Measurements from ENCODE around the gene VPS16. TPM values are rescaled to one million over a fixed set of nuclear protein-coding genes. Genes with fewer than 3 reads are reported as not detected.

Gene VPS16
- total RNA-seq, 1 experiment from 2014 or later, result 38.1 TPM

- no peaks in the 10 kb centered on the region for H3K27me3 ChIP-seq (ENCODE audit: insufficient read depth, low read length)
- intact Hi-C loops (cut with micrococcal nuclease), result no loop called here
- no peak overlapping the region for H3K4me3 ChIP-seq (replicated peaks in 1 of 2; ENCODE audit: low read depth in 1 of 2, low read length in 2 of 2)
- no peak overlapping the region for H3K4me2 ChIP-seq (ENCODE audit: low read length)
- ATAC-seq (peak; percentile 43; the same call in 1 of the 2 replicates), DNase-seq (ENCODE audit: low read depth, low spot score) (no peak)
- ChIA-PET CTCF (interaction anchor here (0.6 to 1.0 kb wide), 2 partner anchors 29 to 135 kb away, joined by 3 to 4 read pairs; no protein-coding TSS in a partner anchor), RAD21 (ENCODE audit: low non-redundant PET in 1 of 2, low total read pairs in 2 of 2, uncharacterized antibody in 2 of 2, unreplicated experiment in 2 of 2) (interaction anchor here in 1 of 2 experiments (0.6 kb wide), 1 partner anchor 135 kb away, joined by 3 read pairs; no protein-coding TSS in a partner anchor), POLR2A (no interaction called here)
- no peak overlapping the region for H3K9ac ChIP-seq (ENCODE audit: low read length)
- H3K9me2 ChIP-seq (ENCODE audit: insufficient read depth), result no peaks in the 10 kb centered on the region
- H3K27ac ChIP-seq (ENCODE audit: low read depth, low read length), result no peak overlapping the region
- H2AFZ ChIP-seq (ENCODE audit: low read depth, low read length, poor library complexity, severe bottlenecking), result no peak overlapping the region
- peaks cover 5 to 15% of the 10 kb centered on the region in 2 experiments for H3K4me1 ChIP-seq (ENCODE audit: control insufficient read depth in 1 of 2, insufficient read depth in 2 of 2, low read length in 2 of 2)
- no peaks in the 10 kb centered on the region for H3K9me3 ChIP-seq (ENCODE audit: control insufficient read depth in 1 of 2, insufficient read depth in 1 of 2, low read depth in 1 of 2, low read length in 2 of 2)
- TF ChIP-seq RAD21 (IDR thresholded peaks at IDR 0.05; ENCODE audit: low read depth) (peak; percentile 40; the same call in 1 of the 2 replicates), SRF (IDR thresholded peaks at IDR 0.05; ENCODE audit: low read depth) (no peak), EZH2 (IDR thresholded peaks at IDR 0.05) (no peak), MAX (IDR thresholded peaks at IDR 0.05) (no peak), CBX3 (IDR thresholded peaks at IDR 0.05; ENCODE audit: low read depth) (no peak), SIN3A (IDR thresholded peaks at IDR 0.05; ENCODE audit: low read depth) (no peak), EZH2phosphoT487 (IDR thresholded peaks at IDR 0.05; ENCODE audit: borderline replicate concordance) (no peak), POLR2AphosphoS5 (IDR thresholded peaks at IDR 0.05; ENCODE audit: low read depth, low read length) (no peak), ELF1 (IDR thresholded peaks at IDR 0.05; ENCODE audit: borderline replicate concordance, low read depth) (no peak)
- TF ChIP-seq, protein P1, sequence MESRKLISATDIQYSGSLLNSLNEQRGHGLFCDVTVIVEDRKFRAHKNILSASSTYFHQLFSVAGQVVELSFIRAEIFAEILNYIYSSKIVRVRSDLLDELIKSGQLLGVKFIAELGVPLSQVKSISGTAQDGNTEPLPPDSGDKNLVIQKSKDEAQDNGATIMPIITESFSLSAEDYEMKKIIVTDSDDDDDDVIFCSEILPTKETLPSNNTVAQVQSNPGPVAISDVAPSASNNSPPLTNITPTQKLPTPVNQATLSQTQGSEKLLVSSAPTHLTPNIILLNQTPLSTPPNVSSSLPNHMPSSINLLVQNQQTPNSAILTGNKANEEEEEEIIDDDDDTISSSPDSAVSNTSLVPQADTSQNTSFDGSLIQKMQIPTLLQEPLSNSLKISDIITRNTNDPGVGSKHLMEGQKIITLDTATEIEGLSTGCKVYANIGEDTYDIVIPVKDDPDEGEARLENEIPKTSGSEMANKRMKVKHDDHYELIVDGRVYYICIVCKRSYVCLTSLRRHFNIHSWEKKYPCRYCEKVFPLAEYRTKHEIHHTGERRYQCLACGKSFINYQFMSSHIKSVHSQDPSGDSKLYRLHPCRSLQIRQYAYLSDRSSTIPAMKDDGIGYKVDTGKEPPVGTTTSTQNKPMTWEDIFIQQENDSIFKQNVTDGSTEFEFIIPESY (IDR thresholded peaks at IDR 0.05; ENCODE audit: extremely low read depth, insufficient replicate concordance, low read length), result no peak
- TF ChIP-seq, protein P2, sequence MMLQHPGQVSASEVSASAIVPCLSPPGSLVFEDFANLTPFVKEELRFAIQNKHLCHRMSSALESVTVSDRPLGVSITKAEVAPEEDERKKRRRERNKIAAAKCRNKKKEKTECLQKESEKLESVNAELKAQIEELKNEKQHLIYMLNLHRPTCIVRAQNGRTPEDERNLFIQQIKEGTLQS (IDR thresholded peaks at IDR 0.05), result no peak
- TF ChIP-seq, protein P3, sequence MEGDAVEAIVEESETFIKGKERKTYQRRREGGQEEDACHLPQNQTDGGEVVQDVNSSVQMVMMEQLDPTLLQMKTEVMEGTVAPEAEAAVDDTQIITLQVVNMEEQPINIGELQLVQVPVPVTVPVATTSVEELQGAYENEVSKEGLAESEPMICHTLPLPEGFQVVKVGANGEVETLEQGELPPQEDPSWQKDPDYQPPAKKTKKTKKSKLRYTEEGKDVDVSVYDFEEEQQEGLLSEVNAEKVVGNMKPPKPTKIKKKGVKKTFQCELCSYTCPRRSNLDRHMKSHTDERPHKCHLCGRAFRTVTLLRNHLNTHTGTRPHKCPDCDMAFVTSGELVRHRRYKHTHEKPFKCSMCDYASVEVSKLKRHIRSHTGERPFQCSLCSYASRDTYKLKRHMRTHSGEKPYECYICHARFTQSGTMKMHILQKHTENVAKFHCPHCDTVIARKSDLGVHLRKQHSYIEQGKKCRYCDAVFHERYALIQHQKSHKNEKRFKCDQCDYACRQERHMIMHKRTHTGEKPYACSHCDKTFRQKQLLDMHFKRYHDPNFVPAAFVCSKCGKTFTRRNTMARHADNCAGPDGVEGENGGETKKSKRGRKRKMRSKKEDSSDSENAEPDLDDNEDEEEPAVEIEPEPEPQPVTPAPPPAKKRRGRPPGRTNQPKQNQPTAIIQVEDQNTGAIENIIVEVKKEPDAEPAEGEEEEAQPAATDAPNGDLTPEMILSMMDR (IDR thresholded peaks at IDR 0.05 in 2 of 3, conservative IDR thresholded peaks at IDR 0.05 in 1 of 3; ENCODE audit: borderline replicate concordance in 1 of 3, insufficient read depth in 1 of 3, low read depth in 2 of 3, low read length in 2 of 3), result peak; percentile 17 to 45 (median 32); a peak in 5 of 6 replicates
- peaks cover 0 to 2% of the 10 kb centered on the region in 2 experiments; a peak in 2 of 4 replicates for H3K36me3 ChIP-seq (ENCODE audit: control insufficient read depth in 1 of 2, insufficient read depth in 2 of 2, low read length in 2 of 2)
- H4K20me1 ChIP-seq (ENCODE audit: insufficient read depth), result no peaks in the 10 kb centered on the region
- BruUV-seq (replicated peaks), result no TSS peak
- H3K79me2 ChIP-seq (ENCODE audit: insufficient read depth, low read length), result no peaks in the 10 kb centered on the region
These were observed 25.1 kb downstream of the VPS16 start for GRCh38 chr20:2865630-2866029.
